Adipose tissue (tissue), 3 donors: ENCODE results near the gene PRKCE. TPM values are rescaled to one million over a fixed set of nuclear protein-coding genes. Genes with fewer than 3 reads are reported as not detected.

ENCODE experiments used
- H3K27ac ChIP-seq: one replicate; pipeline ENCODE4 v1.5.1; 2013; ENCODE audit warnings: low read depth, low read length
- WGBS, 3 donors: extraction: QIAGEN DNeasy Blood & Tissue Kit; methylation state at CpG; one replicate each; pipeline ENCODE4 v1.1.7; 2013; 5-methylcytosine and 5-hydroxymethylcytosine counted together
- polyA plus RNA-seq, 3 donors: library from polyadenylated mRNA; stranded (reverse); fragments of 200-250 nt; gene quantifications; one replicate each; pipeline ENCODE4 v1.2.3, GENCODE V29; 2013
- donor health status: healthy with polysubstance abuse.
- donor health status: Bipolar disorder and iron deficiency.
- donor health status: healthy.

The PRKCE gene
- polyA plus RNA-seq, 3 donors = 2.8 to 4.6 (median 3.5) TPM

DNA sequence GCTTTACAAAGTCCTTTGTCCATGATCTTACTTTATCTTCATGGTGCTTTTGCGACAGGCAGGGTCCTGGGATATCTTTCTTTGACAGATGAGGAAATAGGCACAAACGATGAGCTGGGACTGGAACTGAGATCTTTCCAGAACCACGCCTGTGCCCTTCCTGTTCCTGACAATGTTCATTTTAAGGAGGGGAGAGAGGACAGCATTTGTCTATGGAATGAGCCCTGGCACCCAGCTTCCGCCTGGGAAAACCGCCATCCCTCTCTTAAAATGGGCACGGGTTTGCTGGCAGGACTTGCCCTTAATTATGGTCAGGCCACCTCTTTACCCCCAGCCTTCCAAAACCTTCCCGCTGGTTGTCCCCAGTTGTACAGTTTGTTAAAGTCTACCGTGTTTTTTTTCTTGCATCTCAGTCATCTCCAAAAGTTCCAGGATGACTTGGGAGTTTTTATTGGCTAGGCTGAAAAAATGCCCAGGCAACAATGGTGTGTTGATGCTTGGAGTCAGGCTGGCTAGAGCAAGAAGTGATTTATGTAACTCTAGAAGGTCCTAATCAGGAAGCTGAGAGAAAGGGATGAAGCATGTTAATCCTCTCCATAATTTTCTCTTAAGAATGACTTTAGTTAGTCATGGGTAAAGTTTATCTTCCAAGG lies 380.8 kb downstream of the PRKCE start:
- WGBS, 3 donors = 76 to 79% (median 79%) methylated on average over 8 of the region's 8 CpGs
- no peak overlapping the region for H3K27ac ChIP-seq

DNA sequence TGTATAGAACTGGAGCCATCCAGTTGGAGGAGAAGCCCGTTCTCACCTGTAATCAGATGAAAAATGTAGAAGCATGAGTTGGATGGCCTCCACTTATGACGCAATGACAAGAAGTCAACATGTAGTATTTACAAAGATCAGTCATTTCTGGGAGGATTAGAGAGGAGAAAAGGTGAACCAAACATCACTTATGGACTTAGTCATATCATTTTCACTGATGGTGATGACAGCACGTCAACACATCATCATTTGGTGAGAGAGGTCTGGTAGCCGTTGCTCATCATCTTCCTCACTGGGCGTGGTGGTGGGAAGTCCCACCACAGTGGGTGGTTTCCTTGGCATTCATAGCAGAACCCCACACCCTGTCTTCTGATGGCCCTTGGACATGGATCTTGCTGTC lies 381.5 kb downstream of the PRKCE start:
- H3K27ac ChIP-seq = no peak overlapping the region
- 87 to 92% (median 89%) methylated on average over 5 of the region's 5 CpGs for WGBS, 3 donors

DNA sequence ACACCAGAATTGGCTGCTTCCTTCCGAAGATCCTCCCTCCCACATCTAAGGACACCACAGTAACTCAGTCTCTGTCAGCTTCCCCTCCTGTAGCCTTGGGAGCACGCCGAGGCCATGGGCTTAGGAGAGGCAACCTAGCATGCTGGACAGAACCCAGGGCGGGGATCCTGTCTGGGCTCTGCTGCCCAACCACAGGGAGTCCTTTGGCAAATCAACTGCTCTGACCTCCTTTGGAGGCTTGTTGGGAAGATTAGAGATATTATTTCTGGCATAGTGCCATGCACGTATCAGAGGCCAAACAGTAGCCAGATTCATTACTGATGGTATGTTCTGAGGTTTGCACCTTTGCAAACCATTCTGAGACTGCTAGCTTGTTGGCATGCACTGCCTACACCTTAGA lies 383.1 kb downstream of the PRKCE start:
- H3K27ac ChIP-seq = no peak overlapping the region
- WGBS, 3 donors = 81 to 86% (median 85%) methylated on average over 5 of the region's 5 CpGs

GRCh38 chr2:46036929-46037328 lies 385.5 kb downstream of the PRKCE start:
- 93 to 96% (median 94%) methylated on average over 6 to 7 of the region's 7 CpGs for WGBS, 3 donors
- no peak overlapping the region for H3K27ac ChIP-seq

GRCh38 chr2:46039543-46040303 lies 388.2 kb downstream of the PRKCE start:
- no peak overlapping the region for H3K27ac ChIP-seq
- 75 to 90% (median 85%) methylated on average over 4 of the region's 4 CpGs for WGBS, 3 donors

DNA sequence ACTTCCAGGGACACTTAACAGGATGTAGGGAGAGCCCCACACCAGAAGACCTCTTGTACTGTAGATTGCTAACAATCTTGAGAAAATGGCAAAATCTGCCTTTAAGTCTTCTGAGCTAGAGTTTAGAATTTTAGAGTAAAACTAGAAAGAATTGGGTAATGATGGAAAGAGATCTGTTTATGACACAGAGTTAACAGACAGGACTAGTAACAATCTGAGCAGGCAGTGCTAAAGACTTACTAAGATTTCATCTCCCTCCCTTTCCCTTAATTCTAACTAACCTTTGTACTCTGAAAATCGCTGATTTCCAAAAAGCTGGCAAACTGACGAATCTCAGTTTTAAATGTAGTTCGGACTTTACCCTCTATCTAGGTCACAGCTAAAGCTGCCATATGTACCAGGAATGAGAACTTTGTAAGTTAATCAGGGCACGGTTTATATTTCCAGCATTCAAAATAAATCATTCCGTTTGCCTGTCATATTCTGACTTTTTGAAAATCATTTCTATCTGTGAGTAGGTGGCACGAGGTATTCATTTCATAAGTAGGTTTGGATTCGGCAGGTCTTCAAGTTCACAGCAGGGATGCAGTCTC lies 389.2 kb downstream of the PRKCE start:
- H3K27ac ChIP-seq = no peak overlapping the region
- WGBS, 3 donors = 60 to 89% (median 84%) methylated on average over 7 of the region's 7 CpGs

DNA sequence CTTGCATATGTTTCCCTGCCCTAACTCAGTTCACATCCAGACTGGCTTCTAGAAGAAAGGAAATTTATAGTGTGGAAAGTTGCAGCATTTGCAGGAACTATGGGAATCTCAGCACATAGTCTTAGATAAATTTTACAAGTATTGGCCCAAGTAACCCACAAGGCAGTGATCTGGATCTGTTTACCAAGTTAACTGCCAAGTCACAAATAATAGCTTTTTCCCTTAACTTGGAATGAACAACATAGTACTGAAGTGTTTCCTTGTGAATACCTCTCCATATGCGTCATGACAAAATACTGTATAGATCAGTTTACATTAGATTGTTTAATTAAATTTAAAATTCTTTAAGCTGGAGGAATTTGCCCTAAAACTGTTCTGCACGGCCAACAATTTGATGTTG lies 390.0 kb downstream of the PRKCE start:
- H3K27ac ChIP-seq = no peak overlapping the region

GRCh38 chr2:46042207-46042637 lies 390.7 kb downstream of the PRKCE start:
- H3K27ac ChIP-seq = no peak overlapping the region
- 52 to 95% (median 88%) methylated on average over 4 of the region's 4 CpGs for WGBS, 3 donors

More for the DNA sequence above, 390.0 kb downstream of the PRKCE start:
- WGBS, 3 donors = 50 to 83% (median 74%) methylated on average over 2 of the region's 2 CpGs

GRCh38 chr2:46042711-46043110 lies 391.2 kb downstream of the PRKCE start:
- H3K27ac ChIP-seq = no peak overlapping the region
- 85 to 92% (median 91%) methylated on average over 3 of the region's 3 CpGs for WGBS, 3 donors

DNA sequence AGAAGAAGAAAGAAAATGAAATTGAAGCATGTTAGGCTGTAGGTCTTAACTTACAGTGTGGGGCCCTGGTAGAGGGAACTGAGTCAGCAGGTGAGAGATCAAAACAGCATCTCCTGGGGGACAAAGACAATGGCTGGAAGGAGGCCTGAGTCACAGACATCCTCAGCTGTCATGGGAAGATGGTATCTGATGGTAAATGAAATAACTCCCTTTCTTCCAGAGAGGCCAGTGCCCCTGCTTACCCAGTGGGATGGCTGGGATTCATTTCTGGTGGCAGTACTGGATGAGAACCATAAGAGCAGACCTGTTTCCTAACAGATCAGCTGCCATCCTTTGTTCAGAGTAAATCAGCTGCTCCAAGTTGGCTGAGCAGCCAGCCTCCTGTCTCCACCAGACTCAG lies 394.4 kb downstream of the PRKCE start:
- no peak overlapping the region for H3K27ac ChIP-seq

- H3K27ac ChIP-seq = no peak overlapping the region
- 58 to 67% (median 62%) methylated on average over 5 of the region's 5 CpGs for WGBS, 3 donors
Measured at GRCh38 chr2:46047290-46047689, 395.8 kb downstream of the PRKCE start.

GRCh38 chr2:46048693-46049092 lies 397.2 kb downstream of the PRKCE start:
- 89 to 100% (median 89%) methylated on average over 2 of the region's 2 CpGs for WGBS, 3 donors

DNA sequence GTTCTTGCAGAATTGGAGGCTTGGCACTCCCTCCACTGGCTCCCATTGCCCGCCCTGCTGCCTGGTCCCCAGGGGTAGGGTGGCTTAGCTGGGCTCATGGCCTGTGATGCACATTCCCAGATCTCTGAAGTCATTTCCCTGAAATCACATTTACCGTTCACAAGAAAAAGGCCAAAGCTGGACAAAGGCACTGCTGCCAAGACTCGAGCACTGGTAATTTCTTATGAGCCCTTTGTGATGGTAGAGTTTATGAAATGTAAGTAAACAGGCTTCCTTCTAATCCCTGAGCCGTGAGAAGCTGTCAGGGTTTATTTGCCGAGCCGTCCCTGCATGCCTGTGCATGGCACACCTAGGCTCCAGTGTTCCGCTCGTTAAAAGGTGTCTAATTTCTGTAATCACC lies 398.6 kb downstream of the PRKCE start:
- WGBS, 3 donors = 87 to 90% (median 90%) methylated on average over 8 of the region's 8 CpGs
- H3K27ac ChIP-seq = no peak overlapping the region

More at GRCh38 chr2:46048693-46049092, 397.2 kb downstream of the PRKCE start:
- H3K27ac ChIP-seq = no peak overlapping the region

GRCh38 chr2:46050489-46050888 lies 399.0 kb downstream of the PRKCE start:
- 78 to 95% (median 93%) methylated on average over 2 of the region's 2 CpGs for WGBS, 3 donors
- H3K27ac ChIP-seq = no peak overlapping the region

DNA sequence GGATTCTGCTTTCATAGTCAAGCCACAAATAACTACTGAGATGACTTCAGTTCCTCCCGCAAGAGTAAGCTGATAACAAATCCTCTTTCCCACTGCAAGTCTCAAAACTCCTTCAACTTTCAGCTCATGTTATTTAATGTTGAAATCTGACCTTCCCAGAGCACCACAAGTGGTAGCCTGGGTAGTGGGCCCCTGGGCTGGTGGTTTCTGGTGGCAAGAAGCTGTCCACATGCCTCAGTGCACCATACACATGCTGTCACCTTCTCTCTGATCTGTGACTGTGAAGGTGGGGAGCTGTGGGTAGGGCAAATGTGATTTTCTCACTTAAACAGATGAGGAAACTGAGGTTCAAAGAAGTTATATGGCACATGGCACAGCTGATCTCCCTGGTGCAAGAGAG lies 399.6 kb downstream of the PRKCE start:
- no peak overlapping the region for H3K27ac ChIP-seq
- 96 to 100% (median 97%) methylated on average over 1 of the region's 1 CpG for WGBS, 3 donors

DNA sequence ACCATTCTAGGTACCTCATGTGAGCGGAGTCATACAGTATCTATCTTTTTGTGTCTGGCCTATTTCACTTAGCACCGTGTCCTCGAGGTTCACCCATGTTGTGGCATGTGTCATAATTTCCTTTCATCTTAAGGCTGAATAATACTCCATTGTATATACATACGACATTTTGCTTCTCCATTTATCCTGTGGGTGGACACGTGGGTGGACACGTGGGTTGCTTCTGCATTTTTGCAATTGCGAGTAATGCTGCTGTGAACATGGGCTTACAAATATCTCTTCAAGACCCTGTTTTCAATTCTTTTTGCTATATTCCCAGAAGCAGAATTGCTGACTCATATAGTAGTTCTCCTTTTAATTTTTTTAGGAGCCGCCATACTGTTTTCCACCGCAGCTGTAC lies 402.1 kb downstream of the PRKCE start:
- H3K27ac ChIP-seq = no peak overlapping the region
- 60 to 89% (median 71%) methylated on average over 9 of the region's 9 CpGs for WGBS, 3 donors

GRCh38 chr2:46056541-46056940 lies 405.1 kb downstream of the PRKCE start:
- no peak overlapping the region for H3K27ac ChIP-seq

DNA sequence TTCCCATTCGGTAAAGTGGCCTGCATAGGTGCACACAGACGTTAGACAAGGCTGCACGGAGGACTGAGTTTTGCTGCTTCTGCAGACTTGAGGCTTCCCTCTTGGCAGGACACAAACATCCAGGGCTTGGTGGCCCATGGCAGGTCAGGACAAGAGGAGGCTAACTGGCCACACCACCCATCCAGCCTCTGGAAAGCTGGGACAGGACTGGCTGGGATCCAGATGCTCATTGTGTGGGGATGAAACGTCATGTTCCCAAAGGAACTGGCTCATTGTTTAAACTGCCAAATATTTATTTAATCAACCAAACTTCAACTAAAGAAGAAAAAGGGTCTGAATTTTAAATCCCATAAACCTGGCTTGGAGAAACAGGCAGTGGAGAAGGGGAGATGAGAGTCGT lies 406.7 kb downstream of the PRKCE start:
- WGBS, 3 donors = 42 to 54% (median 49%) methylated on average over 5 of the region's 5 CpGs
- no peak overlapping the region for H3K27ac ChIP-seq

More at GRCh38 chr2:46056541-46056940, 405.1 kb downstream of the PRKCE start:
- WGBS, 3 donors = 90 to 93% (median 93%) methylated on average over 1 of the region's 1 CpG

DNA sequence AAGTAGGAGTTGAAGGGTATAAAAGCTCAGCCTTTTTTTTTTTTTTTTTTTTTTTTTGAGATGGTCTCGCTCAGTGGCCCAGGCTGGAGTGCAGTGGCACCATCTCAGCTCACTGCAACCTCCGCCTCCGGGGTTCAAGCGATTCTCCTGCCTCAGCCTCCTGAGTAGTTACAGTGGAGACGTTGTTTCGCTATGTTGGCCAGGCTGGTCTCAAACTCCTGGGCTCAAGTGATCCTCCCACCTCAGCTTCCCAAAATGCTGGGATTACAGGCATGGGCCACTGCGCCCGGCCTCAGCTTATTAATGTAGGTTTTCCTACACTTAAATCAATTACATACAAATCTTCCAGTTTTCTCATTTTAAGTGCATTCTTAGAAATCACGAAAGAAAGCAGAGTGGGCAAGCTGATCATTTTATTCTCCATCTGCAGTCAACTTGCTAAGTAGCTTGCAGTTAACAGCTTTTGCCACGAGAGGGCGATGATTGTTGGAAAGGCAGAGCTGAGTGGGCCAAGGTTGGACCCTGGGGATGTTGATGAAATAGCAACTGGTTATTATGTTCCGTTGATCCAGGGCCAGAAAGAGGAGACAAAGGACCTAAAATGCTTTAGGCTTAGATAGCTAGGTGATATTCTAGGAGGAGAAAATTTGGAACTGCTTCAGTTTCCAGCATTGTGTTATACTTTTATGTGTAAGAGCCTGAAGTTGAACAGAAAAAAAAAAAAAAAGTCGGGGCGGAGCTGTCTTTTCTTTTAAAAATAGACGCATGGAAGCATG lies 411.4 kb downstream of the PRKCE start:
- H3K27ac ChIP-seq = no peak overlapping the region
- WGBS, 3 donors = 47 to 54% (median 51%) methylated on average over 15 of the region's 15 CpGs
